ENCODE measurements around the gene SCARF2. TPM values are rescaled to one million over a fixed set of nuclear protein-coding genes. Genes with fewer than 3 reads are reported as not detected.
A peak's percentile ranks its signal among the peaks of the same experiment; 100 is the strongest.

Gene SCARF2
- total and polyA plus RNA-seq, 2 of the 13 experiments (the other 11 are each of a cell fraction or from before 2014, with no cell fraction given), result 3.3 to 6.2 TPM

GRCh38 chr22:20420157-20420842, 17.3 kb downstream of the SCARF2 start:
- Histone ChIP-seq H3K36me3 (replicated peaks in 1 of 2; ENCODE audit: control insufficient read depth in 1 of 2, insufficient read depth in 2 of 2, low read length in 2 of 2) (no peaks in the 10 kb centered on the region), H3K27me3 (ENCODE audit: control insufficient read depth in 1 of 2, insufficient read depth in 2 of 2, low read length in 2 of 2) (no peaks in the 10 kb centered on the region; a peak in 2 of 5 replicates), H3K4me1 (ENCODE audit: insufficient read depth, low read length) (peaks cover 65% of the 10 kb centered on the region), H3K4me3 (replicated peaks in 1 of 3; ENCODE audit: insufficient read depth in 1 of 3, low read depth in 2 of 3, low read length in 3 of 3) (0 out of 6 replicates have a peak overlapping the region, but pooled peaks of 1 of the 3 experiments have one; percentile 3), H4K20me1 (ENCODE audit: insufficient read depth, low read length) (no peaks in the 10 kb centered on the region), H2AFZ (ENCODE audit: low read length) (no peak overlapping the region), H3K27ac (ENCODE audit: extremely low read length, insufficient read depth, low read length) (no peak overlapping the region), H3K79me2 (ENCODE audit: insufficient read depth, low read length) (no peaks in the 10 kb centered on the region), H3K9ac (ENCODE audit: insufficient read depth, low read depth, low read length) (no peak overlapping the region), H3K4me2 (ENCODE audit: low read depth, low read length) (peak overlapping the region; percentile 52; the same call in 1 of the 2 replicates), H3K9me3 (ENCODE audit: low read length) (no peaks in the 10 kb centered on the region)
- in situ Hi-C loops (cut with HindIII; ENCODE audit: extremely low pct_ligation_motif_present, low pct_unique_long_range_greater_than_20kb) (loop anchor here (5.0 kb wide), 1 partner anchor 37 kb away; no protein-coding TSS in a partner anchor), intact Hi-C loops (cut with micrococcal nuclease; ENCODE audit: unreplicated experiment) (loop anchor here (10.0 kb wide), 1 partner anchor 75 kb away; the partner anchor contains the start of gene KLHL22)
- CTCF ChIA-PET (ENCODE audit: low intra/inter-chr PET ratio, low total read pairs), result interaction anchor here (1.6 kb wide), 1 partner anchor 36 kb away, joined by 5 read pairs; no protein-coding TSS in a partner anchor
- DNase-seq (ENCODE audit: low spot score) (no peak), ATAC-seq (no peak), FAIRE-seq (no peak)
- WGBS (ENCODE audit: low lambda C conversion rate), result 43% methylated on average over 10 of the region's 11 CpGs
- BruUV-seq (replicated peaks), result no TSS peak
- no peak for TF ChIP-seq GFI1 (CRISPR knock-in tag; IDR thresholded peaks at IDR 0.05; ENCODE audit: borderline replicate concordance)
- 0 out of 2 replicates have a peak, but pooled peaks have one; percentile 45 for TF ChIP-seq ZBTB38 (CRISPR knock-in tag; IDR thresholded peaks at IDR 0.05)
- no peak for TF ChIP-seq HNRNPL (IDR thresholded peaks at IDR 0.05; ENCODE audit: low read depth, low read length)
- 0 out of 2 replicates have a peak, but pooled peaks have one; percentile 18 for TF ChIP-seq ZFY (CRISPR knock-in tag; IDR thresholded peaks at IDR 0.05)
- no peak for TF ChIP-seq PBX2 (CRISPR knock-in tag; IDR thresholded peaks at IDR 0.05)
- POLR2A ChIA-PET, result interaction anchor here (1.0 kb wide), 1 partner anchor 20 kb away, joined by 3 read pairs; no protein-coding TSS in a partner anchor

- Histone ChIP-seq H3K4me3 (replicated peaks in 1 of 3; ENCODE audit: insufficient read depth in 1 of 3, low read depth in 2 of 3, low read length in 3 of 3) (no peak overlapping the region), H3K27ac (ENCODE audit: extremely low read length, insufficient read depth, low read length) (no peak overlapping the region), H3K4me1 (ENCODE audit: insufficient read depth, low read length) (peaks cover 65% of the 10 kb centered on the region), H3K79me2 (ENCODE audit: insufficient read depth, low read length) (no peaks in the 10 kb centered on the region), H3K9ac (ENCODE audit: insufficient read depth, low read depth, low read length) (no peak overlapping the region), H3K9me3 (ENCODE audit: low read length) (no peaks in the 10 kb centered on the region), H4K20me1 (ENCODE audit: insufficient read depth, low read length) (no peaks in the 10 kb centered on the region), H2AFZ (ENCODE audit: low read length) (no peak overlapping the region), H3K4me2 (ENCODE audit: low read depth, low read length) (no peak overlapping the region), H3K27me3 (ENCODE audit: control insufficient read depth in 1 of 2, insufficient read depth in 2 of 2, low read length in 2 of 2) (no peaks in the 10 kb centered on the region; a peak in 2 of 5 replicates), H3K36me3 (replicated peaks in 1 of 2; ENCODE audit: control insufficient read depth in 1 of 2, insufficient read depth in 2 of 2, low read length in 2 of 2) (no peaks in the 10 kb centered on the region)
- no peak for FAIRE-seq
- no peak for ATAC-seq
- POLR2A ChIA-PET, result interaction anchor here (1.0 to 2.3 kb wide), 2 partner anchors 21 to 37 kb away, joined by 3 to 8 read pairs; no protein-coding TSS in a partner anchor
- in situ Hi-C loops (cut with HindIII; ENCODE audit: extremely low pct_ligation_motif_present, low pct_unique_long_range_greater_than_20kb), result loop anchor here (10.0 kb wide), 1 partner anchor 155 kb away; no protein-coding TSS in a partner anchor
- WGBS (ENCODE audit: low lambda C conversion rate), result 24% methylated on average over 2 of the region's 2 CpGs
- BruUV-seq (replicated peaks), result no TSS peak
- CTCF ChIA-PET (ENCODE audit: low intra/inter-chr PET ratio, low total read pairs), result interaction anchor here (2.7 kb wide), 1 partner anchor 36 kb away, joined by 66 read pairs; no protein-coding TSS in a partner anchor
- DNase-seq (ENCODE audit: low spot score), result no peak
- TF ChIP-seq ZNF207 (IDR thresholded peaks at IDR 0.05; ENCODE audit: borderline replicate concordance) (no peak), EHMT2 (IDR thresholded peaks at IDR 0.05; ENCODE audit: borderline replicate concordance, low read depth, low read length) (no peak), NR2F1 (CRISPR knock-in tag; IDR thresholded peaks at IDR 0.05) (0 out of 4 replicates have a peak, but pooled peaks of 1 of the 2 experiments have one; percentile 6)
- intact Hi-C loops (cut with micrococcal nuclease; ENCODE audit: unreplicated experiment), result no loop called here
Observed at GRCh38 chr22:20419664-20419951, 18.0 kb downstream of the SCARF2 start.

Measured in HepG2 (cell line).